Osteocyte (in vitro differentiated cells): ENCODE data around the gene FITM1. TPM values are rescaled to one million over a fixed set of nuclear protein-coding genes. Genes with fewer than 3 reads are reported as not detected.

Source experiments
- DNase-seq: peaks from one replicate; pipeline ENCODE4 v3.0.0; 2021; ENCODE audit warnings: mixed read lengths; ENCODE audit not compliant: unreplicated experiment; ENCODE audit errors: extremely low spot score
- H3K27ac Mint-ChIP-seq: one replicate; pipeline ENCODE4 v1.8.0; 2021; ENCODE audit warnings: mild to moderate bottlenecking, mixed read lengths; ENCODE audit not compliant: unreplicated experiment
- H3K27me3 Mint-ChIP-seq: one replicate; pipeline ENCODE4 v1.8.0; 2021; ENCODE audit warnings: mixed read lengths; ENCODE audit not compliant: unreplicated experiment
- H3K36me3 Mint-ChIP-seq: one replicate; pipeline ENCODE4 v1.8.0; 2021; ENCODE audit warnings: mixed read lengths; ENCODE audit not compliant: unreplicated experiment
- H3K4me1 Mint-ChIP-seq: one replicate; pipeline ENCODE4 v1.8.0; 2021; ENCODE audit warnings: mixed read lengths; ENCODE audit not compliant: unreplicated experiment
- H3K4me3 Mint-ChIP-seq: one replicate; pipeline ENCODE4 v1.8.0; 2021; ENCODE audit warnings: mild to moderate bottlenecking, moderate library complexity, mixed read lengths; ENCODE audit not compliant: unreplicated experiment
- H3K9me3 Mint-ChIP-seq: one replicate; pipeline ENCODE4 v1.8.0; 2021; ENCODE audit warnings: mixed read lengths; ENCODE audit not compliant: unreplicated experiment
- total RNA-seq: library from RNA; stranded (reverse); gene quantifications from 2 replicates; pipeline ENCODE4 v1.2.1, GENCODE V29; 2021
- TF ChIP-seq, protein P1 (sequence below): fragments of 200-600 bp; sonication (generic); IDR thresholded peaks from 2 replicates; pipeline ENCODE4 v1.5.0; 2021; ENCODE audit warnings: antibody characterized with exemption, mild to moderate bottlenecking, moderate library complexity

FITM1 gene
- total RNA-seq, 1 donor from 2014 or later, result 0.73 TPM

DNA sequence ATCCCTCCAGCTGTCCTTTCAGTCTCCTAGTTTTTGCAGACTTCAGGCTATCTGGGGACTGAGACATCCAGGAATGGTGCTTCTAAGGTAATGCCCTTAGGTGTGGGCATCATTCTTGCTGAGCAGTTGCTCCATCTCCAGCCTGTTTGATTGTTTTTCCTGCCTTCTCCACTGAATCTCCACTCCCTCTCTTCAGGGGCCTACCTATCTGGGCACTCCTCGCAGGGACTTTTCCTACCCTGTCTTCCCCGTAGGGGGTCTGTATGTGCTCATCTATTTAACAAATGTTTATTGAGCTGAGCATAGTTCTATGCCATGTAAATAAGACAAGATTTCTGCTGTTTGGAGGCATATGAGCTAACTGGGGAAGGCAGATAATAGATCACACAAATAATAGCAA, 2.5 kb downstream of the FITM1 start:
- no peak overlapping the region for H3K27ac Mint-ChIP-seq
- peaks cover 12% of the 10 kb centered on the region for H3K4me1 Mint-ChIP-seq
- peaks cover 6% of the 10 kb centered on the region for H3K36me3 Mint-ChIP-seq
- H3K9me3 Mint-ChIP-seq, result no peaks in the 10 kb centered on the region
- DNase-seq, result no peak
- no peaks in the 10 kb centered on the region for H3K27me3 Mint-ChIP-seq
- TF ChIP-seq, protein P1, sequence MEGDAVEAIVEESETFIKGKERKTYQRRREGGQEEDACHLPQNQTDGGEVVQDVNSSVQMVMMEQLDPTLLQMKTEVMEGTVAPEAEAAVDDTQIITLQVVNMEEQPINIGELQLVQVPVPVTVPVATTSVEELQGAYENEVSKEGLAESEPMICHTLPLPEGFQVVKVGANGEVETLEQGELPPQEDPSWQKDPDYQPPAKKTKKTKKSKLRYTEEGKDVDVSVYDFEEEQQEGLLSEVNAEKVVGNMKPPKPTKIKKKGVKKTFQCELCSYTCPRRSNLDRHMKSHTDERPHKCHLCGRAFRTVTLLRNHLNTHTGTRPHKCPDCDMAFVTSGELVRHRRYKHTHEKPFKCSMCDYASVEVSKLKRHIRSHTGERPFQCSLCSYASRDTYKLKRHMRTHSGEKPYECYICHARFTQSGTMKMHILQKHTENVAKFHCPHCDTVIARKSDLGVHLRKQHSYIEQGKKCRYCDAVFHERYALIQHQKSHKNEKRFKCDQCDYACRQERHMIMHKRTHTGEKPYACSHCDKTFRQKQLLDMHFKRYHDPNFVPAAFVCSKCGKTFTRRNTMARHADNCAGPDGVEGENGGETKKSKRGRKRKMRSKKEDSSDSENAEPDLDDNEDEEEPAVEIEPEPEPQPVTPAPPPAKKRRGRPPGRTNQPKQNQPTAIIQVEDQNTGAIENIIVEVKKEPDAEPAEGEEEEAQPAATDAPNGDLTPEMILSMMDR, result no peak
- no peak overlapping the region for H3K4me3 Mint-ChIP-seq

DNA sequence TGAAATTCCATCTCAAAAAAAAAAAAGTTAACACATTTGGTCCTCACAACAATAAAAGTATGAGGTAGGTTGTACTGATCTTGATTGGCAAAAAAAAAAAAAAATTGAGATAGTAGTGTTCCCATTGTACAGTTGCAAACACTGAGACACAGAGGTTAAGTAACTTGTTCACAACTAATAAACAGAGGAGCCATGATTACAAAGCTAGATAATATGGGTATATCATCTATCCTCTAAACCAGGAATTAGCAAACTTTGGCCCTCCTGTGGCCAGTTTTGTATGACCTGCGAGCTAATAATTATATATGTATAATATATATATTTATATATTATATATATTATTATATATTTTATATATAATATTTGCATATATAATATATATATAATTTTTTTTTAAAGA, 3.3 kb downstream of the FITM1 start:
- H3K9me3 Mint-ChIP-seq, result no peaks in the 10 kb centered on the region

DNA sequence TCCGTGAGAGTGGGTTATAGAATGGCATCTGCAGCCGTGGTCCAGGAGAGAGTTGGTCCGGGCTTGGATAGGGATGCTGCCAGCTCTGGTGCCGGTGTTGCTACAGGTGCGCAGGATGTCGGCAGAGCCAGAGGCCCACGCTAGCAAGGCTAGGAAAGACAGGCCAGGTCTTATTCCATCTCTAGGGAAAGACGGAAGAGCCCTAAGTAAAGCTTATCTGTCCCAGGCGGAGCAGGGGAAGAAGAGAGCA, 5.0 kb downstream of the FITM1 start:
- peaks cover 19% of the 10 kb centered on the region for H3K36me3 Mint-ChIP-seq
- no peaks in the 10 kb centered on the region for H3K27me3 Mint-ChIP-seq
- peak overlapping the region; percentile 79 for H3K4me3 Mint-ChIP-seq
- DNase-seq, result no peak
- no peaks in the 10 kb centered on the region for H3K9me3 Mint-ChIP-seq
- peak overlapping the region; percentile 66 for H3K27ac Mint-ChIP-seq
- H3K4me1 Mint-ChIP-seq, result peaks cover 26% of the 10 kb centered on the region
- TF ChIP-seq, protein P1, result no peak

More for the DNA sequence above, 3.3 kb downstream of the FITM1 start:
- Mint-ChIP-seq H3K4me3 (no peak overlapping the region), H3K27me3 (no peaks in the 10 kb centered on the region), H3K4me1 (peaks cover 12% of the 10 kb centered on the region), H3K36me3 (peaks cover 13% of the 10 kb centered on the region), H3K27ac (no peak overlapping the region)
- DNase-seq, result no peak
- TF ChIP-seq, protein P1, result no peak

DNA sequence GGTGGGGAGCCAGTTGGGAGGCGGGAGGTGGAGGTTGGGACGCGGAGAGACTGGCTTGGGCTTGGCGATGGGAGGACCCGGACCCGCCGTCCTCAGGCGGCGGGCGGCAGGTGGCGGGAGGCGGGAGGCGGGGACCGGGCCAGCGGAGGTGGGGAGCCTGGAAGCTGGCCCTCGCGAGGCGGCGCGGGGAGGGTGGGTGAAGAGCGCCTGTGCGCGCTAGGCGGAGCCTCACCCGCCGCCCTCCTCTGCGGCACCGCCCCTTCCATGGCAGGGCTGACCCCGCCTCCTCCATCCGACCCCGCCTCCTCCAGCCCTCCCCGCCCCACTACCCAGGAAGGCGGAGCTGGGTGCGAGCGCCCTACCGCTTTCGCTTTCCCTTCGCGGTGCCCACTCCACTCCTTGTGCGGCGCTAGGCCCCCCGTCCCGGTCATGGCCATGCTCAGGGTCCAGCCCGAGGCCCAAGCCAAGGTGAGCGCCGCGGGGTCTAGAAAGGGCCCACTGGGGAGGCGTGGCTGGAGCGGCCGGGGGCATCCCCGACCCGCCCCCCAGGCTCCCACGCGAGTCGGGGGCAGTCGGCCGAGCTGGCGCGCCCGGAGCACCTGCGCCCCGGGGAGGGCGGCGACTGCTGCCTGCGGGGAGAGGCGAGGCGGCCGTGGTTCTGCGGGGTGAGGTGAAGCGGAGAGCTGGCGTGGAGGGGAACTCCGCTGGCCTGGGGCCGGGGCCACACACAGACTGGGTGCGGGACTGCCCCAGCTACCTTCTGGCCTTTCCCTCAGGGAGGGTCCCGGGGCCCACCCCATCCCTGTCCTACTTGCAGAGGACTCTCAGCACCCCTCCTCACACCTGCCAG, 5.6 kb downstream of the FITM1 start, which contains the start of gene PSME1:
Gene PSME1 (plus strand): TSS at position 361 of the 850 bp plus-strand sequence. CDS start 69 bp downstream, at position 430.
- H3K36me3 Mint-ChIP-seq, result peaks cover 19% of the 10 kb centered on the region
- H3K4me3 Mint-ChIP-seq, result peak within 1 kb of the TSS; percentile 79
- H3K27ac Mint-ChIP-seq, result peak within 1 kb of the TSS; percentile 81
- no peaks in the 10 kb centered on the region for H3K27me3 Mint-ChIP-seq
- H3K4me1 Mint-ChIP-seq, result peaks cover 28% of the 10 kb centered on the region
- no peaks in the 10 kb centered on the region for H3K9me3 Mint-ChIP-seq
- peak; percentile 97 for DNase-seq
- TF ChIP-seq, protein P1, result no peak

DNA sequence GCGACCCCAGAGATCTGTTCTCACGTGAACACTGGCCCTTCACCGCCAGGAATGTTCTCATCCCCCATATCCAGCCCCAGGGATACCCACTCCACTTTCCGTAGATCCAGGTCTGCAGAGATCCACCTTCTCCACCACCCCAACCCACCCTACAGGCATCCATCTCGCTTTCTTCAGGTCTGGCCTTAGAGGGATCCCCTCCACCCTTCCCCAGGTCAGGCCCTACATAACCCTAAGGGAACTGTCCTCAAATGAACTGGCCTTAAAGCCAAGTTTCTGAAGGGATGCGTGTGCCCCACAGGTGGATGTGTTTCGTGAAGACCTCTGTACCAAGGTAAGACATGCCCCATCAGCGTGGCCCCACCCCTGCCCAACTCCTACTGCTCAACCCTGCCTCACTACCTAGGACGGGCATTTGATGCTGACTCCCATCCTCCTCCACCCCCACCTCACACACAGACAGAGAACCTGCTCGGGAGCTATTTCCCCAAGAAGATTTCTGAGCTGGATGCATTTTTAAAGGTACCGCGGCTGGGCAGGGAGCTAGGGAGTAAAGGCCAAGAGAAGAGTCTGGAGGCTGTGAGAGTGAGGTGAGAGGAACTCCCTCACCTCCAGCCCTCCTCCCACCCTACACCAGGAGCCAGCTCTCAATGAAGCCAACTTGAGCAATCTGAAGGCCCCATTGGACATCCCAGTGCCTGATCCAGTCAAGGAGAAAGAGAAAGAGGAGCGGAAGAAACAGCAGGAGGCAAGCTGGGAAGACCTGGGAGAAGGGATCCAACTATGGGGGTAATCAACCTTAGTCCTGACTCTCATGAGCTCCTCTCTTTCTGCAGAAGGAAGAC, 6.4 kb downstream of the FITM1 start:
- Mint-ChIP-seq H3K36me3 (peaks cover 19% of the 10 kb centered on the region), H3K9me3 (no peaks in the 10 kb centered on the region), H3K27ac (peak overlapping the region; percentile 81), H3K4me3 (peak overlapping the region; percentile 79), H3K27me3 (no peaks in the 10 kb centered on the region), H3K4me1 (peaks cover 29% of the 10 kb centered on the region)
- TF ChIP-seq, protein P1, result no peak
- DNase-seq, result no peak
